ENCODE results near the gene SORBS1.

DNA sequence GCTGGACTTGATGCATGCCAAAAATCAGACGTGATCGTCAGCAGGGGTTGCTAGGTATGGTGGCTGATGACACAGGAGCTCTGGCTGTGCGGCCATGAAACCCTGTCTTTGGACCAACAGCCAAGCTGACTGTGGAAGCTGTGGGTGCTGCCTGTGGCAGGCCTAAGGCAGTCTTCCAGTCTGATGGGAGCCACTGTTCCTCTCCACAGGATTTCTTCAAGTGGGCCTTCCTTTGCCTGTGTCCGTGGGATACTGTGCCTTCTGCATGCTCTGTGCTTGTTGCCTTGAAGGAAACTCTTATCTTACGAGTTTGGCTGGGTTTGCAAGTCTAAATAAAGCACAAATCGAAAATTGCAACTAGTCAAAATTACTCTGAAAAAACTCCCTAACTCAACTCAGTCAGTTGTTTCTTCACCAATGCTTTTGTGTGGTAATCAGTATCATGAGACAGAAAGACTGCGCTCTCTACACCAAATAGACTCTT, 168.4 kb downstream of the SORBS1 start:
- TF ChIP-seq POLR2A (IDR thresholded peaks at IDR 0.05), result no peak
- TF ChIP-seq, protein P1, sequence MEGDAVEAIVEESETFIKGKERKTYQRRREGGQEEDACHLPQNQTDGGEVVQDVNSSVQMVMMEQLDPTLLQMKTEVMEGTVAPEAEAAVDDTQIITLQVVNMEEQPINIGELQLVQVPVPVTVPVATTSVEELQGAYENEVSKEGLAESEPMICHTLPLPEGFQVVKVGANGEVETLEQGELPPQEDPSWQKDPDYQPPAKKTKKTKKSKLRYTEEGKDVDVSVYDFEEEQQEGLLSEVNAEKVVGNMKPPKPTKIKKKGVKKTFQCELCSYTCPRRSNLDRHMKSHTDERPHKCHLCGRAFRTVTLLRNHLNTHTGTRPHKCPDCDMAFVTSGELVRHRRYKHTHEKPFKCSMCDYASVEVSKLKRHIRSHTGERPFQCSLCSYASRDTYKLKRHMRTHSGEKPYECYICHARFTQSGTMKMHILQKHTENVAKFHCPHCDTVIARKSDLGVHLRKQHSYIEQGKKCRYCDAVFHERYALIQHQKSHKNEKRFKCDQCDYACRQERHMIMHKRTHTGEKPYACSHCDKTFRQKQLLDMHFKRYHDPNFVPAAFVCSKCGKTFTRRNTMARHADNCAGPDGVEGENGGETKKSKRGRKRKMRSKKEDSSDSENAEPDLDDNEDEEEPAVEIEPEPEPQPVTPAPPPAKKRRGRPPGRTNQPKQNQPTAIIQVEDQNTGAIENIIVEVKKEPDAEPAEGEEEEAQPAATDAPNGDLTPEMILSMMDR (IDR thresholded peaks at IDR 0.05), result no peak
- no peak for TF ChIP-seq POLR2AphosphoS5 (IDR thresholded peaks at IDR 0.05; ENCODE audit: insufficient read depth in 1 of 2, low read depth in 1 of 2)
